CD4-positive, alpha-beta T cell treated with Interleukin-15 for 1 hour (primary cell): ENCODE results near the gene CYBA.
"Not testable (repeated sequence)": the region's sequence is repeated elsewhere in the genome, so short reads cannot be mapped to it uniquely, and the experiment has no call there.

ENCODE experiments used
- DNase-seq: peaks from one replicate; pipeline ENCODE4 v3.0.0-alpha.2; 2020

The CYBA gene

GRCh38 chr16:88686062-88686438 lies 35.2 kb upstream of the CYBA start:
- no peak for DNase-seq

- peak; percentile 42 for DNase-seq
These were observed 34.6 kb upstream of the CYBA start for GRCh38 chr16:88685156-88686061.

- no peak for DNase-seq
These were observed 33.8 kb upstream of the CYBA start for GRCh38 chr16:88684569-88685155.

- peak; percentile 80 for DNase-seq
These were observed 31.0 kb upstream of the CYBA start for GRCh38 chr16:88681709-88682451.

GRCh38 chr16:88681084-88681680 lies 30.3 kb upstream of the CYBA start:
- peak; percentile 64 for DNase-seq

GRCh38 chr16:88680554-88681083 lies 29.8 kb upstream of the CYBA start:
- DNase-seq, result no peak

GRCh38 chr16:88678224-88678979 lies 27.5 kb upstream of the CYBA start:
- no peak for DNase-seq

GRCh38 chr16:88677721-88678120 lies 26.9 kb upstream of the CYBA start:
- DNase-seq, result no peak

GRCh38 chr16:88676502-88677242 lies 25.8 kb upstream of the CYBA start:
- DNase-seq, result no peak

- no peak for DNase-seq
These were observed 23.0 kb upstream of the CYBA start for GRCh38 chr16:88673716-88674379.

- no peak for DNase-seq
These were observed 21.9 kb upstream of the CYBA start for GRCh38 chr16:88672776-88673175.

- no peak for DNase-seq
These were observed 21.0 kb upstream of the CYBA start for GRCh38 chr16:88671806-88672205.

GRCh38 chr16:88669980-88670379 lies 19.1 kb upstream of the CYBA start:
- no peak for DNase-seq

- DNase-seq, result not testable (repeated sequence)
These were observed 18.6 kb upstream of the CYBA start for GRCh38 chr16:88669493-88669892.

- DNase-seq, result no peak
These were observed 16.6 kb upstream of the CYBA start for GRCh38 chr16:88667461-88667860.

- DNase-seq, result no peak
These were observed 14.7 kb upstream of the CYBA start for GRCh38 chr16:88665570-88665969.

GRCh38 chr16:88665148-88665547 lies 14.3 kb upstream of the CYBA start:
- DNase-seq, result no peak

- DNase-seq, result peak; percentile 97
These were observed 12.2 kb upstream of the CYBA start, which contains the start of gene MVD for GRCh38 chr16:88662843-88663606. Gene MVD (minus strand): TSS chr16:88663091. CDS start chr16:88663080, 11 bp downstream.

- no peak for DNase-seq
These were observed 11.5 kb upstream of the CYBA start for GRCh38 chr16:88662222-88662842.

- DNase-seq, result no peak
These were observed 10.6 kb upstream of the CYBA start for GRCh38 chr16:88661468-88661867.
